ENCODE results near the gene OR51E1. TPM values are rescaled to one million over a fixed set of nuclear protein-coding genes. Genes with fewer than 3 reads are reported as not detected.

The OR51E1 gene
- total and polyA plus RNA-seq, 2 donors, result 0.33 to 0.68 TPM

DNA sequence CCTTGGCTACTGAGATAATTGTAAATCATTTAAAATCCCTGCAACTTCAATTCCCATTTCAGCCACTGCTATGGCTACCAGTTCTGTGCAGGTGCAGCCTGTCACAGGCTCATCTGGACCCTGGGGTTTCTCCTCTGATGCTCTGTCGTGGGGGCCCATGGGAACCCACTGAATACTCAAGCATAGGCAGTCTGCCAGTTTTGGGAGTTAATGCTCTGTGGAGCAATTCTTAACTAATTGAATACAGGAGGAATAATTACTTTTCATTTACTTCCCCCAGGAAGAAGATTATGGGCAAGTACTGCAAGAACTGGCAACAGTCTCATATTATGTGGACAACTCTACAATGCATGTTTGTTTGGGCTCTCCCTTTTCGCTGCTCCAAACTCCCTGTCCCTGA lies 28.0 kb downstream of the OR51E1 start:
- Histone ChIP-seq H3K27me3 (ENCODE audit: control insufficient read depth in 2 of 2, insufficient read depth in 1 of 2, low read length in 1 of 2) (no peaks in the 10 kb centered on the region), H3K36me3 (ENCODE audit: control insufficient read depth in 2 of 2, insufficient read depth in 2 of 2, low read length in 1 of 2) (no peaks in the 10 kb centered on the region), H3K4me1 (ENCODE audit: control insufficient read depth in 2 of 2, insufficient read depth in 2 of 2, low read length in 2 of 2) (no peaks in the 10 kb centered on the region), H3K4me3 (ENCODE audit: low read length in 2 of 2) (no peak overlapping the region), H3K27ac (ENCODE audit: low read depth in 1 of 2, low read length in 1 of 2) (no peak overlapping the region), H3K9me3 (ENCODE audit: control insufficient read depth in 2 of 2, insufficient read depth in 1 of 2, low read length in 1 of 2) (no peaks in the 10 kb centered on the region)
- WGBS, result 91% methylated on average over 2 of the region's 2 CpGs
- no peak for DNase-seq (ENCODE audit: low read depth in 6 of 9, low spot score in 9 of 9)

DNA sequence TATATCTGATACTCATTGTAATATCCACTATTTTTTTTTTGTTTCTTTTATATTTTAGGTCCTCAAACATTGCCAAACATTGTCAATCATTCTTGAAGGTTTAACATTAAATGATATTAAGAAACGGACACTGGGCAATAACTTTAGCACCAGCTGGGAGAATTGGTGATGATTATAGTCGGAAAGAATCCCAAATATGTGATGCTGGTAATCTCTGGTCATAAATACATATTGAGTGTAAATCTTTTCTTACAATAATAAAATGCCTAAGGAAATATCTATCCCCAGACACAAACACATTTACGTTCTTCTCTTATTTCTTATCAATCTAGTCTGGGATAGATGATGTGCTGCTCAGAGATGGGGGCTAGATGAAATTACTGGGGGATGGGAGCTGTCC lies 28.7 kb downstream of the OR51E1 start:
- Histone ChIP-seq H3K27me3 (ENCODE audit: control insufficient read depth in 2 of 2, insufficient read depth in 1 of 2, low read length in 1 of 2) (no peaks in the 10 kb centered on the region), H3K9me3 (ENCODE audit: control insufficient read depth in 2 of 2, insufficient read depth in 1 of 2, low read length in 1 of 2) (no peaks in the 10 kb centered on the region), H3K36me3 (ENCODE audit: control insufficient read depth in 2 of 2, insufficient read depth in 2 of 2, low read length in 1 of 2) (no peaks in the 10 kb centered on the region), H3K27ac (ENCODE audit: low read depth in 1 of 2, low read length in 1 of 2) (no peak overlapping the region), H3K4me1 (ENCODE audit: control insufficient read depth in 2 of 2, insufficient read depth in 2 of 2, low read length in 2 of 2) (no peaks in the 10 kb centered on the region), H3K4me3 (ENCODE audit: low read length in 2 of 2) (no peak overlapping the region)
- WGBS, result 93% methylated on average over 3 of the region's 3 CpGs
- DNase-seq (ENCODE audit: low read depth in 6 of 9, low spot score in 9 of 9), result no peak

DNA sequence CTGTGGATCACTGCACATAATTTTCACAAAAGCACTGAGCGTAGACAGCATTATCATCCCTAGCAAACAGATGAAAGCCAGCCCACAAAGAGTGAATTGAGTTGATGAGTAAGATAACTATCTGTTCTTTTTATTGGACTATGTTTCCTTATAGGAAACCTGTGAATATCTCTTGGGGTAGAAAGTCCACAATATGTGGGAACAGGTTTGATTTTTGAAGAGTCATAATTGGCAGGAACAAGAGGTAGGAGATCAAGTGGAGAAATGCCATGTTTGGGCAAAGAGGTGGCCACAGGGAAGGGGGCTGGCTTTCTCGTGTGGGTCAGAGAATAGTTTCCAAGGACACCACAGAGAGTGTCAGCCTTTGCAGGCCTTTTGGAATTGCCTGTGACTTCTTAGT lies 30.0 kb downstream of the OR51E1 start:
- H3K36me3 ChIP-seq (ENCODE audit: control insufficient read depth in 2 of 2, insufficient read depth in 2 of 2, low read length in 1 of 2), result no peaks in the 10 kb centered on the region
- H3K4me3 ChIP-seq (ENCODE audit: low read length in 2 of 2), result no peak overlapping the region
- H3K27ac ChIP-seq (ENCODE audit: low read depth in 1 of 2, low read length in 1 of 2), result no peak overlapping the region
- no peaks in the 10 kb centered on the region for H3K9me3 ChIP-seq (ENCODE audit: control insufficient read depth in 2 of 2, insufficient read depth in 1 of 2, low read length in 1 of 2)
- DNase-seq (ENCODE audit: low read depth in 6 of 9, low spot score in 9 of 9), result no peak
- 89% methylated on average over 2 of the region's 2 CpGs for WGBS
- no peaks in the 10 kb centered on the region for H3K4me1 ChIP-seq (ENCODE audit: control insufficient read depth in 2 of 2, insufficient read depth in 2 of 2, low read length in 2 of 2)
- no peaks in the 10 kb centered on the region for H3K27me3 ChIP-seq (ENCODE audit: control insufficient read depth in 2 of 2, insufficient read depth in 1 of 2, low read length in 1 of 2)

DNA sequence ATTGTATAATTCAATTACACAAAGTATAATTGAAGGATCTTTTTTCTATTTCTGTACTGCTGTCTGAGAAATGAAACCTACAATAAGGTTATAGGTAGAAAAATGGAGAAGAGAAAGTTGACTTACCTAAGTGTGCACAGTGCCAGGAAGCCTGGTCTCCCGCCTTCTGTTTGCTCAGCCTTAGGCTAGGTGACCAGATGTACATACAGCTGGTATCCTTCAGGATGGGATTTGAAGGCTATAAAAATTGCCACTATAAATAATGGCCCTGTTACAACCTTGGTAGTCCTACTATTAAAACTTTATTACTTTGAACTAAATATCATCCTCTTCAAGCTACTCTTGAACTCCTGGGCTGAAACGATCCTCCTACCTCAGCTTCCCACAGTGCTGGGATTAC lies 34.2 kb downstream of the OR51E1 start:
- H3K4me3 ChIP-seq (ENCODE audit: low read length in 2 of 2), result no peak overlapping the region
- WGBS, result 97% methylated on average over 2 of the region's 2 CpGs
- no peaks in the 10 kb centered on the region for H3K36me3 ChIP-seq (ENCODE audit: control insufficient read depth in 2 of 2, insufficient read depth in 2 of 2, low read length in 1 of 2)
- H3K9me3 ChIP-seq (ENCODE audit: control insufficient read depth in 2 of 2, insufficient read depth in 1 of 2, low read length in 1 of 2), result no peaks in the 10 kb centered on the region
- no peaks in the 10 kb centered on the region for H3K4me1 ChIP-seq (ENCODE audit: control insufficient read depth in 2 of 2, insufficient read depth in 2 of 2, low read length in 2 of 2)
- DNase-seq (ENCODE audit: low read depth in 6 of 9, low spot score in 9 of 9), result no peak
- H3K27ac ChIP-seq (ENCODE audit: low read depth in 1 of 2, low read length in 1 of 2), result no peak overlapping the region
- H3K27me3 ChIP-seq (ENCODE audit: control insufficient read depth in 2 of 2, insufficient read depth in 1 of 2, low read length in 1 of 2), result no peaks in the 10 kb centered on the region

DNA sequence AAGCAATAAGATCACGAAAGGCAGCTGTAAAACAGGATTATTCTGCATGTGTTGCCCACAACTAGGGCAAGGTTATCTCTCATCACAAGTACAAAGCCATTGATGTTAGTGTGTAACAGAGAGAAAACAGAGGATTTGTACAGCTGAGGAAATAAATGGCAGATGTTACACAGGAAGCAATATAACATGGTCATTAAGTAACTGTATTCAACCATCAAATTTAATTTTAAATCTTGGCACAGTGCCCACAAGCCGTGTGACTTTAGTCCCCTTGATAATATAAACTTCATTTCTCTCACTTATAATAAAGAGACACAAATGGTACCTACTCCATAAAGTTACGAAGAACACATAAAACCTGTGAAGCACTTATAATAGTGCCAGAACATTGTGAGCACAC lies 36.6 kb downstream of the OR51E1 start:
- no peak overlapping the region for H3K4me3 ChIP-seq (ENCODE audit: low read length in 2 of 2)
- no peaks in the 10 kb centered on the region for H3K9me3 ChIP-seq (ENCODE audit: control insufficient read depth in 2 of 2, insufficient read depth in 1 of 2, low read length in 1 of 2)
- no peak overlapping the region for H3K27ac ChIP-seq (ENCODE audit: low read depth in 1 of 2, low read length in 1 of 2)
- 59% methylated on average over 3 of the region's 3 CpGs for WGBS
- no peaks in the 10 kb centered on the region for H3K36me3 ChIP-seq (ENCODE audit: control insufficient read depth in 2 of 2, insufficient read depth in 2 of 2, low read length in 1 of 2)
- DNase-seq (ENCODE audit: low read depth in 6 of 9, low spot score in 9 of 9), result no peak
- no peaks in the 10 kb centered on the region for H3K4me1 ChIP-seq (ENCODE audit: control insufficient read depth in 2 of 2, insufficient read depth in 2 of 2, low read length in 2 of 2)
- H3K27me3 ChIP-seq (ENCODE audit: control insufficient read depth in 2 of 2, insufficient read depth in 1 of 2, low read length in 1 of 2), result no peaks in the 10 kb centered on the region

DNA sequence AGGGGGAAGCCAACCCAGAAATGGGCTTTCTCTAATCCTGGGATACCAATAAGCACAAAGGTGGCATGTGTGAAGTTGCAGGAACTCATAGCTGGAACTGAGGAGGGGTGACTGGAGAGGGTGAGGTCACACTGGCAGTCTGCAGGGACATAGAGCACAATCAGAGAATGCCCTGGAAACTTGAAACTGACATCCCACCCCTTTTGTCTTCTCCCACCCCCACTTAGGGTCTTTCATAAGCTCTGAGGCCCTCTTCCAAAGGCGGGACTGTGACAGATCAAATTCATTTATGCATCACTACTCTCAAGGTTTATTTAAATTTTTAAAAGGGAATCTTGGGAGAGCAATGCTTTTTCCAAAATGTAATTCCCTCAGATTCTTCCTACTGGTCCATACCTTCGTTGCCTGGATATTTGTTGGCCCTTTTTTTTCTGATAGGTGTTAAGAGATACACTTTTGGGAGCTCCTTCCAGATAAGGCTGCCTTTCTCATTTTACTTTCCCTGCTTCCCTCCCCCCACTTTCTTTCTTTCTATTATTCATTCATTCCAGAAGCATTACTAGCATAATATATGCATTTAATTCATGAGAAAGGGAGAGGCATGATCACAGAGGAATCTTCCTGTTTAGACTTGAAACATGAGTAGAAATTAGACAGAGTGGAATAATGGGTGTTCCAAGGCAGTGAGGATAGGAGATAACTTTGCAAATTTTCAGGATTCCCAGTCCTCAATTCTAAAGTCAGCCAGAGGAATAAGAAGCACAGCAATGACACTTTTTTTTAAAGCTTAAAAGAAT lies 39.0 kb downstream of the OR51E1 start:
- Histone ChIP-seq H3K9me3 (ENCODE audit: control insufficient read depth in 2 of 2, insufficient read depth in 1 of 2, low read length in 1 of 2) (no peaks in the 10 kb centered on the region), H3K4me1 (ENCODE audit: control insufficient read depth in 2 of 2, insufficient read depth in 2 of 2, low read length in 2 of 2) (no peaks in the 10 kb centered on the region), H3K36me3 (ENCODE audit: control insufficient read depth in 2 of 2, insufficient read depth in 2 of 2, low read length in 1 of 2) (no peaks in the 10 kb centered on the region), H3K27me3 (ENCODE audit: control insufficient read depth in 2 of 2, insufficient read depth in 1 of 2, low read length in 1 of 2) (no peaks in the 10 kb centered on the region), H3K27ac (ENCODE audit: low read depth in 1 of 2, low read length in 1 of 2) (no peak overlapping the region), H3K4me3 (ENCODE audit: low read length in 2 of 2) (no peak overlapping the region)
- WGBS, result 82% methylated on average over 2 of the region's 2 CpGs
- no peak for DNase-seq (ENCODE audit: low read depth in 6 of 9, low spot score in 9 of 9)

DNA sequence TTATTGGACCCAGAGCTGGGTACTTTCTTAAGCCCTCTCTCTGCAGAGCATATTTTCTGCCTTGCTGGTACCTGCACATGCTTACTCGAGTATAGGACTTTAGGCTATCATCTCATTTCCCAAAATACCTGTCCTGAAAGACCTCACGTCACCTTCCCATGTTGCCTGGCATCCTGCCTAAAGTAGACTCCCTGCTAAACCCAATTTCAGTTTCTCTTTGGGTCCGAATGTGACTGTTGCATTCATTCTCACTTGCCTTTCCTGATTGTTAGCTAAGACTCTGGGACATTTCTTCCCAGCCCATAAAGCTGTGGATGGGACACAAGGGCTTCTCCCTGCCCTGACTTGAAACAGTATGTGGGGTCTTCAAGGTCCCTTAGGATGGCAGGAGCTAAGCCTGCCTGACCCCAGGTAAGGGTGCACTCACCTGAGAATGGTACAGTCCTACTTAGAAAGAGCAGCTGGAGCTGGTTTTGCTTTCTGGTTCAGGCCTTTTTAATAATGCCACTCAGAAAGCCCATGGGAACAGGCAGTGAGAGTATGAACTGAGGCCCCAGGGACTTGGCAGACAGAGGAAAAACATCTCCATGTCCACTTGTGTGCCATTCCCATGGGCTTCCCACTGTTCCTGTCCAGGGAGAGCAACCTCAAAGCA lies 41.0 kb downstream of the OR51E1 start:
- Histone ChIP-seq H3K9me3 (ENCODE audit: control insufficient read depth in 2 of 2, insufficient read depth in 1 of 2, low read length in 1 of 2) (no peaks in the 10 kb centered on the region), H3K27me3 (ENCODE audit: control insufficient read depth in 2 of 2, insufficient read depth in 1 of 2, low read length in 1 of 2) (no peaks in the 10 kb centered on the region), H3K27ac (ENCODE audit: low read depth in 1 of 2, low read length in 1 of 2) (no peak overlapping the region), H3K36me3 (ENCODE audit: control insufficient read depth in 2 of 2, insufficient read depth in 2 of 2, low read length in 1 of 2) (no peaks in the 10 kb centered on the region), H3K4me3 (ENCODE audit: low read length in 2 of 2) (no peak overlapping the region), H3K4me1 (ENCODE audit: control insufficient read depth in 2 of 2, insufficient read depth in 2 of 2, low read length in 2 of 2) (no peaks in the 10 kb centered on the region)
- WGBS, result 90% methylated on average over 3 of the region's 3 CpGs
- DNase-seq (ENCODE audit: low read depth in 6 of 9, low spot score in 9 of 9), result no peak

DNA sequence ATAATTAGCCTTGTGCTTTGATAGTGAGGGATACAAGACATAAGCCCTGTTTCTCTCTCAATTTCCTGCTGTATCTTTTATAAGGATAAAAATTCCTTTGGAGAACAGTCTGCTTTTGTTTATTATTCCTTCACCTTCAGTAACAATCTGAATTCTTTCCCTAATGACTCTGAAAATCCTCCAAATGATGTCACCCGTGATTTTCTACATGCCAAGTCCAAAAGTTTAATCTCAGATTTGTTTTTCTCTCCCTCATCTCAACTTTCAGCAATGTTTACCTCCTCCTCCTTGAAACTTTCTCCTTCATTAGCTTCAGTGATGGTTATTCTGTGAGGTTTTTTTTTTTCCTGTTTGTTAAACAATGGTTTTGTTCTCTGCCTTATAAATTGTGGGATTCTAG lies 51.7 kb downstream of the OR51E1 start:
- H3K27ac ChIP-seq (ENCODE audit: low read depth in 1 of 2, low read length in 1 of 2), result no peak overlapping the region
- no peaks in the 10 kb centered on the region for H3K4me1 ChIP-seq (ENCODE audit: control insufficient read depth in 2 of 2, insufficient read depth in 2 of 2, low read length in 2 of 2)
- 82% methylated on average over 1 of the region's 1 CpG for WGBS
- H3K9me3 ChIP-seq (ENCODE audit: control insufficient read depth in 2 of 2, insufficient read depth in 1 of 2, low read length in 1 of 2), result no peaks in the 10 kb centered on the region
- no peaks in the 10 kb centered on the region for H3K36me3 ChIP-seq (ENCODE audit: control insufficient read depth in 2 of 2, insufficient read depth in 2 of 2, low read length in 1 of 2)
- no peaks in the 10 kb centered on the region for H3K27me3 ChIP-seq (ENCODE audit: control insufficient read depth in 2 of 2, insufficient read depth in 1 of 2, low read length in 1 of 2)
- DNase-seq (ENCODE audit: low read depth in 6 of 9, low spot score in 9 of 9), result no peak
- H3K4me3 ChIP-seq (ENCODE audit: low read length in 2 of 2), result no peak overlapping the region

DNA sequence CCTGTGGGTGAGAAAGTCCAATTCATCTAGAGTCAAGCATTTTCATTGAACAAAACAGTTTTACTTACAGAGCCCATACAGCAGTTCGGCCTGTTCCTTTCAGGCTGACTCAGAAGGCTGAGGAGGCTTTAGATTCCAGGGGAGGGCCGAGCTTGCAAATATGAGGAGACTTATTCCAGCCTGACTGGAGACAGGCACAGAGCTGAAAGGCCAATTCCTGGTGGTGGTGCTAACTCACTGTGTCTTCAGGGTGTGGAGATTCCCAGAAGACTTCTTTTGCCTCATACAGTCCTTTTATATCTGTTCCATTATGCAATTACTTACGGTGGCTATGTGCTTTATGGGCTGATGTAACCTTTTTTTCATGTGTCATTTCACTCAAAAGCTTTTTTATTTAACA lies 53.8 kb downstream of the OR51E1 start, which contains the start of gene OR51E2:
Gene OR51E2 (minus strand): TSS at position 269 of the 400 bp plus-strand sequence. CDS start 15,142 bp downstream, outside the sequence.
- Histone ChIP-seq H3K36me3 (ENCODE audit: control insufficient read depth in 2 of 2, insufficient read depth in 2 of 2, low read length in 1 of 2) (no peaks in the 10 kb centered on the region), H3K9me3 (ENCODE audit: control insufficient read depth in 2 of 2, insufficient read depth in 1 of 2, low read length in 1 of 2) (no peaks in the 10 kb centered on the region), H3K4me1 (ENCODE audit: control insufficient read depth in 2 of 2, insufficient read depth in 2 of 2, low read length in 2 of 2) (no peaks in the 10 kb centered on the region), H3K27me3 (ENCODE audit: control insufficient read depth in 2 of 2, insufficient read depth in 1 of 2, low read length in 1 of 2) (no peaks in the 10 kb centered on the region), H3K4me3 (ENCODE audit: low read length in 2 of 2) (no peak within 1 kb of the TSS), H3K27ac (ENCODE audit: low read depth in 1 of 2, low read length in 1 of 2) (no peak within 1 kb of the TSS)
- 92% methylated on average over 3 of the region's 3 CpGs for WGBS
- DNase-seq (ENCODE audit: low read depth in 6 of 9, low spot score in 9 of 9), result no peak
